Iris pigment epithelial cell (primary cell): ENCODE measurements around the gene GTF2A2.

Source experiments
- DNase-seq: peaks from one replicate; pipeline ENCODE4 v3.0.0-alpha.2; 2011; ENCODE audit warnings: low read depth

Gene GTF2A2

DNA sequence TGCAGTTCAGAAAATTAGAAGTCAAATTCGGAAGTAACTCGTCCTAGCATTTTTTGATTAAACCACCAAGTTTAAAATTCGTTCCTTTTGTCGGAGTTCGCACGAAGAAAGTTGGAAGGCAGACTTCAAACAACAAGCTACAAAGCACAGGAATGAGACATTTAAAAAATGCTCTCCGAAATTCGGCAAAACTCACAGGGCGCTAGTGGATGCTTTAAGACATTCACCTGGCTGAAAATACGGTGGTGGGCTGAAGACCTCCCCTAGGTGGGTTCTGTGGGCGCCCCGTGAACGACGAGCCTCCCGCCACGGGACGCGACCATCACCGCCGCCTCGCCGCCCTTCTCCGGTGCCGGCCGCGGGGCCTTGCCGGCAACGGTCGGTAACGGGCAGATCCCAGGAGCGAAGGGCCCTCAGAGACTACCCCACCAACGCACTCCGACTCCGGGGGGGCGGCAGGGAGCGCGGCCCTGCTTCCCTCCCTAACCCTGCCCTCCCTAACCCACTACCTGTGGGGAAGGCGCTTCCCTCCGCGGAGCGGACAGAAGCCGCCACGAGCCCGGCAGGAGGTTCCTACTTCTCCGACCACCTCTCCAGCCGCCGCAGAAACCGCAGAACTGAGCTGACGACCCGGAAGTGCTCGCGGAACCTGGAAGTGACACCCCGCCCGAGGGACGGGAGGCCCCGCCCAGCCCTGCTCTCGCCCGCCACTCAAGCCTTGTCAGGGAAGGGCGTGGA is at the start of gene GTF2A2:
TSS of gene GTF2A2 (minus strand) at position 619 of the 738 bp plus-strand sequence. CDS start 5,238 bp downstream, outside the sequence.
- peak; percentile 97 for DNase-seq

- peak; percentile 56 for DNase-seq
These were observed 46.9 kb upstream of the GTF2A2 start for GRCh38 chr15:59703979-59704796.

- no peak for DNase-seq
These were observed 45.0 kb upstream of the GTF2A2 start for GRCh38 chr15:59702351-59702750.

- peak; percentile 41 for DNase-seq
These were observed 44.6 kb upstream of the GTF2A2 start for GRCh38 chr15:59701880-59702279.

DNA sequence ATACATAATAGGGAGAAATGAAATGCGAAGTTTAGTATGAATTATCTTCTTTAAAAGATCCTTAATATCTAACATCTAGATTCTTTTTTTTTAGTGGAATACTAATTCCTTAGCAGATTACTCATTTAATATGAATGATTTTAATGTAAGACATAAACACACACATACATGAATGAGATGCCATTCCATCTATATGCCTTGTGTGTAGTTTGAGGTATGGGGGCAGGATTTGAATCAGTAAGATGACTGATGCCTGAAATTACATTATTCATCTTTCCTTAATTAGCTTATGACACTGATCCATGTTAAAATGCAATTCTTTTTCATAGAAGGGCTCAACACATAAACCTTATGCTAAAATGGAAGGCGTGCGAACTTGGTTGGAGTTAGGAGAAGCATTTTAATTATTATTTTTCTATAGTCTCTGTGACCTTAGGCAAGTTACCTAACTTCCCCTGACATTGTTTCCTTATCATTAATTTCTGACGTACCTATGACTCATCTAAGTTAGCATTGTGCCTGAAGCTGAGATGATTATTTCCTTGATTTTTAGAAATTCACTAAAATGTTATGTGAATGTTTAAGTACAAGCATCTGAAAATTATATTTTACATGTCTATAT is 42.6 kb upstream of the GTF2A2 start:
- DNase-seq: peak; percentile 52

- peak; percentile 45 for DNase-seq
These were observed 40.8 kb upstream of the GTF2A2 start for GRCh38 chr15:59698065-59698464.

- no peak for DNase-seq
These were observed 39.0 kb upstream of the GTF2A2 start for GRCh38 chr15:59696332-59696731.

GRCh38 chr15:59694779-59695178 is 37.5 kb upstream of the GTF2A2 start:
- no peak for DNase-seq

GRCh38 chr15:59691194-59691805 is 34.0 kb upstream of the GTF2A2 start:
- peak; percentile 53 for DNase-seq

GRCh38 chr15:59689626-59690236 is 32.4 kb upstream of the GTF2A2 start:
- DNase-seq: peak; percentile 73

DNA sequence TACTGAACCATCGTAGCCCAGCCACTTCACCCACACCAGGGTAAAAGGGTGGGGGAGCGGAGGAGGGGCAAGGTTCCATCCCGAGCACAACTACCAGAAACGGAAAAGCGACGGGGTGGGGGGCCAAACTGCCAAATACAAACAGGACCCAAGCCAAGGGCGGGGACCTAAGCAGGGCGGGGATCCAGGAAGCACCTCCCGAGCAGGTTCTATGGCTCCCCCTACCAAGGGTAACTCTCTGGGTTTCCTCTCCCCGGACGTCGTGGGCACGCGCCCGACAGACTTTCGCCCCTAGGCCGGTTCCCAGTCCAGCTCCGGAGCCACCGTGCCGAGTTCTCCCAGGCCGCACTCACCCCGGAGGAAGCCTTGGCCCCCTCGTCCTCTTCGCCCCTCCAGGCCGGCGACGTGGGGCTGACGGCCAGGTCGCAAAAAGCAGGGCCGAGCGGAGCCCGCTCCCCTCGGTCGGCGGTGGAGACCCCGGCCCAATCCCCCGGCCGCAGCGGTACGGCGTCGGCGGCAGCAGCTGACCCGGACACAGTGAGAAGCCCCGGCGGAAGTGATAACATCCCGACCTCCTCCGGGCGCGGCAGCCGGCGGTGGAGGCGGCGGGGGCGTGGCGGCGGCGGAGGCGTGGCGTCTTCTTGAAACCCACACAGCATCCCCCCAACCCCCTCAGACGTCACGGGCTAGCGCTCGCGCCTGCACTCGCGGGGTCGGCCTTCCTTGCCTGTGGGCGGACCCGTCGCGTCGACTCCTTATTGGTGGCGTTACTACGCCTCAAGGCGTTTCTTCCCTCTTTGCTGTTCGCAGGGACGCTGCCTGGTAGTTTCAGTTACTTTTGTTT is 31.7 kb upstream of the GTF2A2 start, which contains the start of gene BNIP2:
TSS of gene BNIP2 (minus strand) at position 539 of the 844 bp plus-strand sequence. CDS start 6,863 bp downstream, outside the sequence.
- peak; percentile 99 for DNase-seq

- DNase-seq: peak; percentile 87
These were observed 31.1 kb upstream of the GTF2A2 start for GRCh38 chr15:59688423-59688781.

DNA sequence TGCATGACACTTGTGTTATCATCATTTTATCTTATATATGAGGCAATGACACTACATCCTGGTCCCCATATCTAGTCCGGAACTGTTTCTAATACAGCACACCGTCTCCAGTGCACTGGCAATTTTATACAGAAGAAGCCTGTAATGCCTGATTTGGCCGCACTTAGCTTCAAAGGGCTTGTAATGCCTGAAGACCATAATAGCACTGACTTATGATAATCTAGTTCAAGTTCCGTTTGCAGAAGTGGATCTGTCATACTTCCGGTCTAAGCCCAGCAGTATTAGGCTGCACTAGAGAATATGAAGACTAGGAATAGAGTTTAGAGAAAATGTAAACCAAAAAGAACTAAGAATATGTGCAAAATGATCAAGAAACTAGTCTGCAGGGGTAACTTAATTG is 30.5 kb upstream of the GTF2A2 start:
- DNase-seq: peak; percentile 64

GRCh38 chr15:59686389-59686788 is 29.1 kb upstream of the GTF2A2 start:
- DNase-seq: no peak

- peak; percentile 58 for DNase-seq
These were observed 28.5 kb upstream of the GTF2A2 start for GRCh38 chr15:59685737-59686297.

GRCh38 chr15:59680870-59681269 is 23.6 kb upstream of the GTF2A2 start:
- DNase-seq: no peak

GRCh38 chr15:59680346-59680745 is 23.0 kb upstream of the GTF2A2 start:
- no peak for DNase-seq

GRCh38 chr15:59678620-59679019 is 21.3 kb upstream of the GTF2A2 start:
- DNase-seq: peak; percentile 34

GRCh38 chr15:59678172-59678571 is 20.9 kb upstream of the GTF2A2 start:
- no peak for DNase-seq

DNA sequence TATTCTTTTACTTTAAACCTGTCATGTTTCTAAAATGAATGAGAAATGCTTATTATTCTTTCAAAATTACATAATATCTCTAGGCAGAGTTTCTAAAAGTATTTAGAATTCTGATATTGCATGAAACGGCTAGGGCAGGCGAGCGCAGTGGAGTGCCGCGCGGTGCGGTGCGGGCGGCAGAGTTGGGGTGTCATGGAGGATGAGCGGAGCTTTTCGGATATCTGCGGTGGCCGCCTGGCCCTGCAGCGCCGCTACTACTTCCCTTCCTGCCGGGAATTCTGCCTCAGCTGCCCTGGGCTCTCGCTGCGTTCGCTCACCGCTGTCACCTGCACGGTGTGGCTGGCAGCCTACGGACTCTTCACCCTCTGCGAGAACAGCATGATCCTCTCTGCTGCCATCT is 19.2 kb upstream of the GTF2A2 start:
- no peak for DNase-seq
